ENCODE data around the gene CTBP1.
A peak's percentile ranks its signal among the peaks of the same experiment; 100 is the strongest.
"Not testable (repeated sequence)": the region's sequence is repeated elsewhere in the genome, so short reads cannot be mapped to it uniquely, and the experiment has no call there.

The CTBP1 gene

GRCh38 chr4:1249148-1249730, 309 bp upstream of the CTBP1 start:
- DNase-seq: peak; percentile 82 to 85

- DNase-seq: no peak
Measured at GRCh38 chr4:1247864-1248244, 1.1 kb downstream of the CTBP1 start.

GRCh38 chr4:1246901-1247863, 1.7 kb downstream of the CTBP1 start:
- DNase-seq: no peak

GRCh38 chr4:1246111-1246881, 2.6 kb downstream of the CTBP1 start:
- no peak for DNase-seq

GRCh38 chr4:1245481-1246051, 3.4 kb downstream of the CTBP1 start:
- no peak for DNase-seq

GRCh38 chr4:1244978-1245471, 3.9 kb downstream of the CTBP1 start:
- DNase-seq: no peak

- DNase-seq: no peak
Measured at GRCh38 chr4:1244081-1244977, 4.6 kb downstream of the CTBP1 start.

- DNase-seq: no peak
Measured at GRCh38 chr4:1243451-1244080, 5.4 kb downstream of the CTBP1 start.

- DNase-seq: no peak
Measured at GRCh38 chr4:1242506-1243450, 6.2 kb downstream of the CTBP1 start.

GRCh38 chr4:1241936-1242505, 6.9 kb downstream of the CTBP1 start:
- no peak for DNase-seq

GRCh38 chr4:1241466-1241935, 7.4 kb downstream of the CTBP1 start:
- no peak for DNase-seq

- no peak for DNase-seq
Measured at GRCh38 chr4:1240721-1241465, 8.0 kb downstream of the CTBP1 start.

- no peak for DNase-seq
Measured at GRCh38 chr4:1239950-1240307, 9.0 kb downstream of the CTBP1 start.

- no peak for DNase-seq
Measured at GRCh38 chr4:1239141-1239949, 9.6 kb downstream of the CTBP1 start.

- no peak for DNase-seq
Measured at GRCh38 chr4:1238676-1239000, 10.3 kb downstream of the CTBP1 start.

- DNase-seq: no peak
Measured at GRCh38 chr4:1237981-1238675, 10.8 kb downstream of the CTBP1 start.

GRCh38 chr4:1237261-1237660, 11.7 kb downstream of the CTBP1 start:
- not testable (repeated sequence) for DNase-seq

- DNase-seq: not testable (repeated sequence)
Measured at GRCh38 chr4:1236836-1237235, 12.1 kb downstream of the CTBP1 start.
